ENCODE measurements around the gene NKAIN2.

- TF ChIP-seq POLR2AphosphoS5 (IDR thresholded peaks at IDR 0.05; ENCODE audit: insufficient read depth, low read depth, low read length) (no peak), EZH2 (IDR thresholded peaks at IDR 0.05; ENCODE audit: borderline replicate concordance, low read depth, low read length, severe bottlenecking) (no peak), POLR2A (IDR thresholded peaks at IDR 0.05; ENCODE audit: low read depth, low read length) (no peak), CTCF (IDR thresholded peaks at IDR 0.05; ENCODE audit: extremely low read depth in 1 of 2, insufficient read depth in 1 of 2, low read depth in 1 of 2, low read length in 2 of 2) (no peak), FOS (IDR thresholded peaks at IDR 0.05; ENCODE audit: borderline replicate concordance, insufficient read depth, low read length) (no peak)
Measured at GRCh38 chr6:124303971-124304370, 500.3 kb downstream of the NKAIN2 start.
